Cardiac muscle cell (in vitro differentiated cells and primary cell): ENCODE measurements around the gene CTSV. TPM values are rescaled to one million over a fixed set of nuclear protein-coding genes. Genes with fewer than 3 reads are reported as not detected.
"Not testable (repeated sequence)": the region's sequence is repeated elsewhere in the genome, so short reads cannot be mapped to it uniquely, and the experiment has no call there.

Experiments used
- DNase-seq, 2 donors: peaks; one replicate each; pipeline versions ENCODE4 v3.0.0 to v3.0.0-alpha.2; 2010 to 2017; ENCODE audit warnings: low read depth in 1 of 2, low spot score in 1 of 2
- H3K27ac ChIP-seq: fragments of 200-600 bp; sonication (generic); 2 replicates; pipeline ENCODE4 v1.5.1; 2016
- H3K27me3 ChIP-seq: fragments of 200-600 bp; sonication (generic); 2 replicates; pipeline ENCODE4 v1.6.0; 2016; ENCODE audit warnings: control low read depth
- H3K36me3 ChIP-seq: fragments of 200-600 bp; sonication (generic); 2 replicates; pipeline ENCODE4 v1.5.1; 2016; ENCODE audit warnings: control low read depth
- H3K4me1 ChIP-seq: fragments of 200-600 bp; sonication (generic); 2 replicates; pipeline ENCODE4 v1.8.1; 2017; ENCODE audit warnings: low read depth, mild to moderate bottlenecking, mixed run types
- H3K4me3 ChIP-seq: fragments of 200-600 bp; sonication (generic); 2 replicates; pipeline ENCODE4 v1.5.1; 2016; ENCODE audit warnings: mild to moderate bottlenecking
- H3K9me3 ChIP-seq: fragments of 200-600 bp; sonication (generic); 2 replicates; pipeline ENCODE4 v1.5.1; 2017; ENCODE audit warnings: low read depth, mild to moderate bottlenecking, control low read depth
- polyA plus RNA-seq: library from polyadenylated mRNA; unstranded; fragments of >200 nt; fragmentation: Nextera tagmentation; extraction: Ambion mirVana; gene quantifications from 2 replicates; pipeline ENCODE4 v1.2.1, GENCODE V29; 2016
- total RNA-seq: library from RNA; depleted of rRNA; stranded (reverse); fragments of >200 nt; gene quantifications from 2 replicates; pipeline ENCODE4 v1.2.3, GENCODE V29; 2016

The CTSV gene
- total and polyA plus RNA-seq, 2 experiments from 2014 or later: 33.9 to 60.9 TPM

DNA sequence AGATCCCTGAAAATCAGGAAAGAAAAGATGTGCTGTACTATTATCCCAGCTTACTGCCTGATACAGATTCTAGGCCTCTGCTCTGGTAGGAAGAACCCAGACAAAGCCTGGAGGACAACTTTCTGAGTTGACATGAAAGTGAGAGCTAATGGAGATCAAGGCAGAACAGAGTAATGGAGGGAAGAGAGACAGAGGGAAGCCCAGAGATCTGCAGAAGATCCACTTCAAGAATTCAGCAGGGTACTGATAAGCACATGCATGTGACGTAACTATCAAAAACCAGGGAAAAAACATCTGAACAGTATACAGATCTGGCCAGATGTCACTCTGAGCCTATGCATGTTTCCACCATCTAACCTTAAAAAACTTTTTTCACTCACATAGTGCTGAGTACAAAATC lies 37.6 kb downstream of the CTSV start:
- not testable (repeated sequence) for H3K36me3 ChIP-seq, H3K27me3 ChIP-seq, H3K27ac ChIP-seq, H3K4me3 ChIP-seq, H3K9me3 ChIP-seq, DNase-seq
- peaks cover 13% of the 10 kb centered on the region for H3K4me1 ChIP-seq

DNA sequence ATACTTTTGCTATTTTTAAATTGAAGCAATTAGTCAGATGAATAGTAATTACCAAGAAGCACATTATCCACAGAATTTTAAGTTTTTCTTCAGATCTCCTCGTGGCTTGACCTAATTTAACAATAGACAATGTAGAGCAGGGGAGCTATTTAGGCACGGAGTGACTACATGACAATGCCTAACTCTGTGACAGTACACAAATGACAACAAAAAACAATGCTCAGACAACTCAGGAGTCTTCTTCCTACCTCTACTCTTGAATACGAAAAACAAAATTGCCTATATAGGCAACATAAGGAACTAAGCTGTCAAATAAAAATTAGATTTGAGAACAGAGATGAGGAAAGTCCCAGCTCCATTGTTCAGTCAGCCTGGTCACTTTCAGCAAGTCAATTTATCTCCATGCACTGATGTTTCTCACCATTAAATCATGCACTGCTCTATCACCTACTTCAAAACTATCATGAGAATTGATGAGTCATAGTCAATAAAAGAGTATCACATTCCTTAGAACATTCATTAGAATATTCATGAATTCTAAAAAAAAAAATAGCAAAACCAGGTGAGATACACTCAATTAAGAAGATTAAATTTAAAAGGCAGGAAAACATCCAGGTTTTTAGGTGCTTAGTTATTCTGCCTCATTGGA lies 38.7 kb downstream of the CTSV start:
- H3K9me3 ChIP-seq, DNase-seq, H3K4me3 ChIP-seq, H3K27ac ChIP-seq, H3K27me3 ChIP-seq, H3K36me3 ChIP-seq: not testable (repeated sequence)
- H3K4me1 ChIP-seq: peaks cover 13% of the 10 kb centered on the region

DNA sequence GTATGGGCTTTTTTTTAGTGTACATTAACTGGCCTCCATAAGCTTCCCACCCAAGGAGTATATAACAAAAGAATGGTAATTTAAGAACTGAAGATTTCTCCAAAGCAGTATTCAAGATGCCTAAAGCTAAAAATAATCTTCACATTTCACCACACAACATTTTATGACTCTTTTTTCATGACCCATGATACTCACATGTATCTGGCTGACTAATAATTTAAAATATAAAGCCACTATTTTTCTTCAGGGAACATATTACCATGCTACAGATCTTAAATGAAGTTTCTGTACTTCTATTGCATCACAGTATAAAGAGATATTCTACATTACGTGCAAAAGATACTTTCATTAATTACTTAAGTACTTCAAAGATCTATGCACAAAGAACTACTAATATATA lies 39.2 kb downstream of the CTSV start:
- H3K4me3 ChIP-seq, H3K9me3 ChIP-seq, H3K27ac ChIP-seq, H3K36me3 ChIP-seq, H3K27me3 ChIP-seq, DNase-seq: not testable (repeated sequence)
- peaks cover 13% of the 10 kb centered on the region for H3K4me1 ChIP-seq

DNA sequence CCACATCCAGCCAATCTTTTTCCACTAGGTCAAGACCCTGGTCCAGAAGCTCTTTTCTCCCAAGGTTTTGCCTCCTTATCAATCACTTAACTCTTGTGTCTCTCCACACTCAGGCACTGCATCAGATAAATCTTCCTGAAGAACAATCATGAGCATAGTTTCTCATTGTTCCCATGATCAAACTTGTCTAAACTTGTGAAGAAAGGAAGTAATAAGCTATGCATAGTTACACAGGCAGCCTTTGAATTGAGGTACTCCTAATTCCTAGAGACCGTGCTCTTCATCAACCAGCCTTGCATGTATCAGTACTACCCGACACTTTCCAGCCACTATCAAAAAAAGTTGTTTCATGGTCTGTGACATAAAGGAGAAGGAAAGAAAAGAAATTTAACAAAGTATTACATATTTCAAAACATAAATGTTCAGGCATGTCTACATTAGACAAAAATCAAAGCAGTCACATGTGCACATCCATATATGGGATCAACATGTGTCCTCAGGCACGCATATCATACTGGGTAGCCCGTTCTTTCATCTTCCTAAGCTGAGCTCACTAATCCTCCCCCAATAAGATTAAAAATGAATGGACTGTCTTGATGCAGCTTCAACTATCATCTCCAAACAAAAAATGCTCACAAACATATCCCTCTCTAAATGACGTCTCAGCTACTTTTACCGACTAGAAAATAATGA lies 41.8 kb downstream of the CTSV start:
- not testable (repeated sequence) for H3K27me3 ChIP-seq, H3K4me3 ChIP-seq, H3K27ac ChIP-seq, H3K9me3 ChIP-seq, DNase-seq, H3K36me3 ChIP-seq
- H3K4me1 ChIP-seq: peaks cover 13% of the 10 kb centered on the region

DNA sequence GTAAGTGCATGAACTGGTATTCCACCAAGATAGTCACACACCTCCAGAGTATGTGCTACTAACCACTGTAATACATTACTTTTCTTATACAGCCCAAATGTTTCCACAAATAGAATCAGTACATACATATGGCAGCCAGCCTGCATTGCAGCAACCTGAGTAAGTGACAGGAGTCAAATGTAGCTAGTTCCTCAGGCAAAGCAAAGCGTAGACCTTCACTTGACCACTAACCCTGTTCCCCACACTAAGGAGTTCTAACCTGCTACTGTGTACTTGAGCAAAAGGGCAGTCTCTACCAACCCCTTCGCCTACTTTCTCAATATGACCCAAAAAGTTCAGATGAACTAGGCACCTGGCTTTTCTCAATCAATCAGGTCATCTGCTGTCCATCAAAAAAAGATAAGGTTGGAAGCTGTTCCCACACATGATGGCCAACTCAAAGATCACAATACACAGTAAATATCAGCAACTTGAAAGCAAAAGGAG lies 44.4 kb downstream of the CTSV start:
- H3K27me3 ChIP-seq, H3K9me3 ChIP-seq, H3K36me3 ChIP-seq, DNase-seq, H3K4me3 ChIP-seq, H3K4me1 ChIP-seq, H3K27ac ChIP-seq: not testable (repeated sequence)

DNA sequence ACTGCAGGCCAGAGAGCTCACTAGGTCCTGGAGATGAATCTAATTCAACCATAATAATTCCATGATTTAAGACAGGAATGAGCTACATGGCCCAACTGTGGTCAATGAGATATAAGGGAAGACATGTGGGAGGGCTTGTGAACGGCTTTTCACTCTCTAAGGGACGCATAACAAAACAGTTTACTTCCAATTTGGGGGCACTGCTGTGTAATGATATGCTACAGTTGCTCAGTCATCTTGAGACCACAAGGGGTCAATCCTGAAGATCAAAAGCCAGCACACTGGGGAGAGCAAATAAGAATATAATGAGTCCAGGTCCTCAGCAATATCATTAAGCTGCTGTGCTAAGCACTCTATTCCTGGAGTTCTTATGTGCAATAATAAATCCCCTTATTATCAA lies 46.6 kb downstream of the CTSV start:
- H3K9me3 ChIP-seq, H3K4me3 ChIP-seq, H3K36me3 ChIP-seq, DNase-seq, H3K4me1 ChIP-seq, H3K27ac ChIP-seq, H3K27me3 ChIP-seq: not testable (repeated sequence)

DNA sequence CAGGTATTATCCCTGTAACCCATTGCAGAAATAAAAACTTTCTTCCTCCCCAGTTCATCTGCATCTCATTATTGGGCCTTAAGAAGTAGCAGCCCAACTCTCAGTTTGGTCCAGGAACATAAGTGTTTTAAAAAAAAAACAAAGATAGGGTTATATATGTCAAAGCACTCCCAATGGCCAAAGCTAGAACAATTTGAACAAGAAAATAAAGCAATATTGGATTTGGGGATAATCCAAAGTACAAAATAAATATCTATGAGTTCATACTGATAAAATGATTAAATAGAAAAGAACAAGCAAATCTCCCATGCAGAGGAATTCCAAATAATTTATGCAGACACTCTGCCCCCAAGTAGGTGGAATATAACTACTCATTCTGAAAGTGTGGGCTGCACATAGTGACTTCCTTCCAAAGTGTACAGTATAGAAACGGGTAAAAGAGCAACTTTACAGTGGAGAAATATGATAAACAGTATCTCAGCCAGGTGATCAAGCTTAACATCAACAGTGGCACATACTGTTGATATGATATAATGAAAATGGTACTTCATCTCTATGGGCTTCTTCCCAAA lies 49.1 kb downstream of the CTSV start:
- not testable (repeated sequence) for H3K36me3 ChIP-seq, H3K4me1 ChIP-seq, H3K27me3 ChIP-seq, H3K4me3 ChIP-seq, H3K9me3 ChIP-seq, H3K27ac ChIP-seq, DNase-seq

DNA sequence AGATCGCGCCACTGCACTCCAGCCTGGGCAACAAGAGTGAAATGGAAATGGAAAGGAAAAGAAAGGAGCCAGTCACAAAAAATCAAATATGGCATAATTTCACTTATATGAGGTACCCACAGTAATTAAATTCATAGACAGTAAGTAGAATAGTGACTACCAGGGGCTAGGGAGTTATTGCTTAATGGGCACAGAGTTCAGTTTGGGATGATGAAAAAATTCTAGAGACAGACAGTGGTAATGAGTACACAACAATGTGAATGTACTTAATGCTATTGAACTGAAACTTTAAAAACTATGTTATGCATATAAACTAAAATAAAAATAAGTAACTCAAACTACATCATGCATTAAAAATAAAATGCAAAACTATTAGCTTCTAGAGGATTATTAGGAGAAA lies 54.1 kb downstream of the CTSV start:
- not testable (repeated sequence) for H3K9me3 ChIP-seq, H3K27me3 ChIP-seq, H3K36me3 ChIP-seq, H3K4me3 ChIP-seq, DNase-seq, H3K27ac ChIP-seq, H3K4me1 ChIP-seq

DNA sequence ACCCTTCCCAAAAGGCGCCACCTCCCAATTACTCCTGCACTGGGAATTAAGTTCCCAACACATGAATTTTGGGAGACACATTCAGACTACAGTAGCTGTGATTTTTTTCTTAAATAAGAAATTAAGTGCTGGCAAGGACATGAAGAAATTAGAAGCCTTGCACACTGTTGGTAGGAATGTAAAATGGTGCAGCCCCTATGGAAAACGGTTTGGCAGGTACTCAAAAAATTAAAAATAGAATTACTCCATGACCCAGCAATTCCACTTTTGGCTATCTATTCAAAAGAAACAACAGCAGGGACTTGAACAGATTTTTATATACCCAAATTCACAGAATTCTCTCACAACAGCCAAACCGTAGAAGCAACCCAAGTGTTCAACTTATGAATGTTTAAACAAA lies 54.8 kb downstream of the CTSV start:
- not testable (repeated sequence) for H3K9me3 ChIP-seq, DNase-seq, H3K4me1 ChIP-seq, H3K27me3 ChIP-seq, H3K36me3 ChIP-seq, H3K4me3 ChIP-seq
- peak overlapping the region; percentile 60 for H3K27ac ChIP-seq

DNA sequence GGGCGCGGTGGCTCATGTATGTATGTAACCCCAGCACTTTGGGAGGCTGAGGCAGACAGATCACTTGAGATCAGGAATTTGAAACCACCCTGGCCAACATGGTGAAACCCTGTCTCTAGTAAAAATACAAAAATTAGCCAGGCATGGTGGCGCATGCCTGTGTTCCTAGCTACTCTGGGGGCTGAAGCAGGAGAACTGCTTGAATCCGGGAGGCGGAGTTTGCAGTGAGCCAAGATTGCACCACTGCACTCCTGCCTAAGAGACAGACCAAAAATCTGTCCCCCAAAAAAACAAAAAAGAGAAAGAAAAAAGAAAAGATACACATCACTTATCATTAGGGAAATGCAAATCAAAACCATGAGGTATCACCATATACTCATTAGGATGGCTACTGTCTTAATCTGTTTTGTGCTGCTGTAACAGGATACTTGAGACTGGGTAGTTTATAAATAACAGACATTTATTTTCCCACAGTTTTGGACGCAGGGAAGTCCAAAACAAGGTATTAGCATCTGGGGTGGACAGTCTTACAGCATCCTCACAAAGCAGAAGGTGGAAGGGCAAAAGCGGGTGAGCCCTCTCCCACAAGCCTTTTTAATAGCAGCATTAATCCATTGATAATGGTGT lies 55.3 kb downstream of the CTSV start:
- DNase-seq, H3K36me3 ChIP-seq, H3K9me3 ChIP-seq, H3K27me3 ChIP-seq, H3K4me3 ChIP-seq, H3K4me1 ChIP-seq: not testable (repeated sequence)
- peak overlapping the region; percentile 60 for H3K27ac ChIP-seq

Other genes starting within 250 kb of the CTSV start
- 5.5 and 6.7 TPM in 2 replicates for gene ZNF782, start 184.6 kb downstream of the CTSV start, total RNA-seq
- gene ZNF782, start 184.6 kb downstream of the CTSV start, polyA plus RNA-seq: 2.7 and 3.0 TPM in 2 replicates
- gene NUTM2G, start 110.3 kb downstream of the CTSV start, total RNA-seq: 0.33 TPM in 1 of 2 replicates, not detected in the other
- gene NUTM2G, start 110.3 kb downstream of the CTSV start, polyA plus RNA-seq: 0.40 and 0.91 TPM in 2 replicates